ENCODE measurements around the gene CIRBP.

Gene CIRBP

GRCh38 chr19:1254530-1255185 is 14.5 kb upstream of the CIRBP start:
- H3K27me3 Mint-ChIP-seq: no peaks in the 10 kb centered on the region
- peak overlapping the region; percentile 85 for H3K27ac Mint-ChIP-seq
- peak overlapping the region; percentile 20 for H3K4me3 Mint-ChIP-seq
- no peaks in the 10 kb centered on the region for H3K9me3 Mint-ChIP-seq
- H3K4me1 Mint-ChIP-seq (ENCODE audit: low read depth): peaks cover 45% of the 10 kb centered on the region
- peaks cover 39% of the 10 kb centered on the region for H3K36me3 Mint-ChIP-seq (ENCODE audit: low read depth)

- Mint-ChIP-seq H3K9me3 (no peaks in the 10 kb centered on the region), H3K27ac (peak overlapping the region; percentile 85), H3K27me3 (no peaks in the 10 kb centered on the region), H3K36me3 (ENCODE audit: low read depth) (peaks cover 39% of the 10 kb centered on the region), H3K4me1 (ENCODE audit: low read depth) (peaks cover 50% of the 10 kb centered on the region), H3K4me3 (no peak overlapping the region)
Measured at GRCh38 chr19:1255186-1256161, 13.7 kb upstream of the CIRBP start.

GRCh38 chr19:1256646-1257474 is 12.3 kb upstream of the CIRBP start:
- Mint-ChIP-seq H3K27ac (peak overlapping the region; percentile 93), H3K27me3 (no peaks in the 10 kb centered on the region), H3K36me3 (ENCODE audit: low read depth) (peaks cover 32% of the 10 kb centered on the region), H3K9me3 (no peaks in the 10 kb centered on the region), H3K4me3 (peak overlapping the region; percentile 58), H3K4me1 (ENCODE audit: low read depth) (peaks cover 58% of the 10 kb centered on the region)

- Mint-ChIP-seq H3K9me3 (no peaks in the 10 kb centered on the region), H3K27me3 (no peaks in the 10 kb centered on the region), H3K4me1 (ENCODE audit: low read depth) (peaks cover 62% of the 10 kb centered on the region), H3K27ac (peak overlapping the region; percentile 93), H3K36me3 (ENCODE audit: low read depth) (peaks cover 26% of the 10 kb centered on the region), H3K4me3 (peak overlapping the region; percentile 58)
Measured at GRCh38 chr19:1257475-1258162, 11.5 kb upstream of the CIRBP start.

GRCh38 chr19:1258163-1258492 is 11.0 kb upstream of the CIRBP start:
- Mint-ChIP-seq H3K36me3 (ENCODE audit: low read depth) (peaks cover 26% of the 10 kb centered on the region), H3K4me3 (peak overlapping the region; percentile 58), H3K4me1 (ENCODE audit: low read depth) (peaks cover 66% of the 10 kb centered on the region), H3K9me3 (no peaks in the 10 kb centered on the region), H3K27ac (peak overlapping the region; percentile 93), H3K27me3 (no peaks in the 10 kb centered on the region)

GRCh38 chr19:1258707-1259205 is 10.4 kb upstream of the CIRBP start:
- Mint-ChIP-seq H3K27ac (peak overlapping the region; percentile 93), H3K9me3 (no peaks in the 10 kb centered on the region), H3K4me3 (peak overlapping the region; percentile 85), H3K27me3 (no peaks in the 10 kb centered on the region), H3K36me3 (ENCODE audit: low read depth) (peaks cover 25% of the 10 kb centered on the region), H3K4me1 (ENCODE audit: low read depth) (peaks cover 65% of the 10 kb centered on the region)

- Mint-ChIP-seq H3K4me1 (ENCODE audit: low read depth) (peaks cover 70% of the 10 kb centered on the region), H3K9me3 (no peaks in the 10 kb centered on the region), H3K36me3 (ENCODE audit: low read depth) (peaks cover 25% of the 10 kb centered on the region)
Measured at GRCh38 chr19:1259206-1259875, 9.8 kb upstream of the CIRBP start.

GRCh38 chr19:1259876-1260748 is 9.0 kb upstream of the CIRBP start:
- Mint-ChIP-seq H3K27ac (peak overlapping the region; percentile 93), H3K9me3 (no peaks in the 10 kb centered on the region), H3K36me3 (ENCODE audit: low read depth) (peaks cover 18% of the 10 kb centered on the region), H3K4me1 (ENCODE audit: low read depth) (peaks cover 68% of the 10 kb centered on the region), H3K27me3 (no peaks in the 10 kb centered on the region), H3K4me3 (peak overlapping the region; percentile 85)

More at GRCh38 chr19:1259206-1259875, 9.8 kb upstream of the CIRBP start:
- H3K27me3 Mint-ChIP-seq: no peaks in the 10 kb centered on the region
- H3K4me3 Mint-ChIP-seq: peak overlapping the region; percentile 85
- peak overlapping the region; percentile 93 for H3K27ac Mint-ChIP-seq

GRCh38 chr19:1260749-1261537 is 8.2 kb upstream of the CIRBP start:
- Mint-ChIP-seq H3K27me3 (no peaks in the 10 kb centered on the region), H3K9me3 (no peaks in the 10 kb centered on the region), H3K27ac (peak overlapping the region; percentile 93), H3K4me3 (peak overlapping the region; percentile 97), H3K36me3 (ENCODE audit: low read depth) (peaks cover 14% of the 10 kb centered on the region), H3K4me1 (ENCODE audit: low read depth) (peaks cover 76% of the 10 kb centered on the region)

- H3K4me1 Mint-ChIP-seq (ENCODE audit: low read depth): peaks cover 76% of the 10 kb centered on the region
- H3K9me3 Mint-ChIP-seq: no peaks in the 10 kb centered on the region
- peak overlapping the region; percentile 93 for H3K27ac Mint-ChIP-seq
- H3K36me3 Mint-ChIP-seq (ENCODE audit: low read depth): peaks cover 12% of the 10 kb centered on the region
- H3K27me3 Mint-ChIP-seq: no peaks in the 10 kb centered on the region
- peak overlapping the region; percentile 97 for H3K4me3 Mint-ChIP-seq
Measured at GRCh38 chr19:1261538-1261797, 7.7 kb upstream of the CIRBP start.

- Mint-ChIP-seq H3K9me3 (no peaks in the 10 kb centered on the region), H3K4me3 (peak overlapping the region; percentile 97), H3K36me3 (ENCODE audit: low read depth) (peaks cover 10% of the 10 kb centered on the region), H3K4me1 (ENCODE audit: low read depth) (peaks cover 73% of the 10 kb centered on the region), H3K27me3 (no peaks in the 10 kb centered on the region), H3K27ac (peak overlapping the region; percentile 93)
Measured at GRCh38 chr19:1261798-1262622, 7.1 kb upstream of the CIRBP start.

- Mint-ChIP-seq H3K36me3 (ENCODE audit: low read depth) (peaks cover 6% of the 10 kb centered on the region), H3K4me3 (peak overlapping the region; percentile 74), H3K4me1 (ENCODE audit: low read depth) (peaks cover 74% of the 10 kb centered on the region), H3K27me3 (no peaks in the 10 kb centered on the region), H3K9me3 (no peaks in the 10 kb centered on the region), H3K27ac (peak overlapping the region; percentile 52)
Measured at GRCh38 chr19:1262623-1263123, 6.5 kb upstream of the CIRBP start.

Data from stimulated activated naive CD8-positive, alpha-beta T cell treated with anti-CD3 and anti-CD28 coated beads, Interleukin-15, Interleukin-2, amounts not matched to agents 100 ng/mL and 50 ng/mL, for 24 hours (primary cell).